HG03175 (cell line): ENCODE measurements around the gene DEGS1.
A peak's percentile ranks its signal among the peaks of the same experiment; 100 is the strongest.
"Not testable (repeated sequence)": the region's sequence is repeated elsewhere in the genome, so short reads cannot be mapped to it uniquely, and the experiment has no call there.

Experiments used
- ATAC-seq: cut with Tn5 transposase; IDR thresholded peaks from one replicate; pipeline ENCODE4 v1.9.1; 2021; ENCODE audit warnings: mild to moderate bottlenecking, moderate library complexity; ENCODE audit not compliant: unreplicated experiment

Gene DEGS1

DNA sequence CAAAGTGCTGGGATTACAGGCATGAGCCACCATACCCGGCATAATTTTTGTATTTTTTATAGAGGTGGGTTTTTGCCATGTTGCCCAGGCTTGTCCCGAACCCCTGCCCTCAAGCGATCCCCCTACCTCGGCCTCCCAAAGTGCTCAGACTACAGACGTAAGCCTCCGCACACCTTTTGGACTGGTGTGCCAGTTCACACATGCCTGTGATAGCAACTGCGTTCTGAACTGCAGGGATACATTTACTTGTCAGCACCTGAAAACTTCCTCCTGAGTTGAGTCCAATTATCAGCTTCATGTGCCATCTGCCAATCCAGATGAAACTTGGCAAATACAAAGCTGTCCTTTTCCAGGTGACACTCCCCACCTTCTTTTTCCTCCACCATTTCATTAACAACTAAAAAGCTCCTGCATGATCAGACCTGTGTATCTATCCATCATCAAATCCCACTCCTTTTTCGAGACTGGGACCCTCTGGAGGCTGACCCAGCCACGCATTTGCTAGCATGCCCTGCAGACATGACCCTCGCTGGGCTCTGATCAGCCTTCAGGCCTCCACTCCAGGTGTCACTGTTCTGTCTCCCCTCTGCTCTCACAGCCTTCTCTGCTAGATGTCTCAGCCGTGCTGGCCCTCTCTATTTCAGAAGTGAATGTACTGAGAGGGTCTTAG, 2.1 kb upstream of the DEGS1 start:
- no peak for ATAC-seq

DNA sequence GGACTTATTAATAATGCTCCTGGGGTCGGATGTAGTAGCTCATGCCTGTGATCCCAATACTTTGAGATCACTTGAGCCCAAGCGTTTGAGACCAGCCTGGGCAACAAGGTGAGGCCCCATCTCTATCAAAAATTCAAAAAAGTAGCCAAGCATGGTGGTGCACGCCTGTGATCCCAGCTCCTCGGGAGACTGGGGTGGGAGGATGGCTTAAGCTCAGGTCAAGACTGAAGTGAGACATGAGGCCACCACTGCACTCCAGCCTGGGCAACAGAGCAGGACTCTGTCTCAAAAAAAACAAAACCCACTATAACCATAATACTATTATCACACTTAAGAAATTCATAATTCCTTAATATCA, 1.6 kb upstream of the DEGS1 start:
- ATAC-seq, result no peak

DNA sequence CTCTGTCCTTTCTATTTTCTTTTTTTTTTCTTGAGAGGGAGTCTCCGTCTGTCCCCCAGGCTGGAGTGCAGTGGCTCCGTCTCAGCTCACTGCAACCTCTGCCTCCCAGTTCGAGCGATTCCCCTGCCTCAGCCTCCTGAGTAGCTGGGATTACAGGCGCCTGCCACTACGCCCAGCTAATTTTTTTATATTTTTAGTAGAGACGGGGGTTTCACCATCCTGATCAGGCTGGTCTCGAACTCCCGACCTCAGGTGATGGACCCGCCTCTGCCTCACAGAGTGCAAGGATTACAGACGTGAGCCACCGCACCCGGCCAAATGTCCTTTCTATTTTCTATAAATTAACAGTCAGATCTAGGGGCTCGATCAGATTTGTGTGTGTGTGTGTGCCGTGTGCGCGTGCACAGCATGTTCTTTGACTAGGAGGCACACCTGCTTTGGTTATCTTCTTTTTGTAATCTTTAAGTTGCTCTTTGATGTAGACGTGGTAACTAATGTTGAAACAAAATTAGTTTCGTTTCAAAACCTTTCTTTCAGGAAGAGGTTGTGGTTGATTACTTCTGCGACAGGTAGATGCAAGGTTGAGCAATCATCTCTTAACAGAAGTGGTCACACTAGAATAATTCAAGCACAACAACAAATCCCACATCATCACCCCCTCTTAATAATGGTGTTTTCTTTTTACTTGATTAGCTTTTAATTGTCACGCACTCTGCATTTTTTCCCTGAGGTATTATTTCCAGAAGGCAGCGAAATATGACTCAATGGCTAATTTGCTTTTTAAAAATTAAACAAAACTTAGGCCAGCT, 779 bp upstream of the DEGS1 start:
- peak; percentile 45 for ATAC-seq

DNA sequence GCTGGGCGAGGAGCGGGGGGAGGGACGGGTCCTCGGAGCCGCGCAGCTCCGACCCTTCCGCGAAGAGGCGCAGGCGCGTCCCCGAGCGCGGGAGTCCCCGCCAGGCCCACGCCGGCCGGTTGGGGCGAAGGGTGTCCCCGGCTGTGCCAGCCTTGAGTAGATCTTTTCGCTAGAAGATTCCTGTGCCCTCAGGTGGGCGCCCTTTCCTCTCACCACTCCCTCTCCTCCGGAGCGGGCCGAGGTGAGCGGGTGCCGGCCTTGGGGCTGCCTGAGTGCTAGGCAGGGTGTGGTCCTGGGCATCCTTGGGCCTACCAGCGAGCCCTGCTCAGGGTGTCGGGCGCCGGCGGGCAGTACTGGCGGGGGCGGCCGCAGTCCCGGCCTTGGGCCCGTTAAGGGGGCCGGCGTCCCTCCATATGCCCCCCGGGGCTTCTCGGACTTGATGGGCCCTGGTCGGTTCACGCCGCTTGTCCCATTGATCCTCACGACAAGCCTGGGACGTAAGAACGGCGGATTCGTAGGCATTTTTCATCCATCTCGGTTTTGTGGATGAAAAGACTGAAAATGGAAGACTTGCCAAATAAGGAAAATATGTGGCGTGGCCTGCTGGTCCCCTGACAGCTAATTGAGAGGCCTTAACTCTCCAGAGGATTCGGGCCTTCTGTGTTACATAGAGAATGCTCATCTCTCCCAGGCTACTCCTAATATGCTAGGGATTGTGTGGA, 712 bp downstream of the DEGS1 start:
- peak; percentile 45 for ATAC-seq

DNA sequence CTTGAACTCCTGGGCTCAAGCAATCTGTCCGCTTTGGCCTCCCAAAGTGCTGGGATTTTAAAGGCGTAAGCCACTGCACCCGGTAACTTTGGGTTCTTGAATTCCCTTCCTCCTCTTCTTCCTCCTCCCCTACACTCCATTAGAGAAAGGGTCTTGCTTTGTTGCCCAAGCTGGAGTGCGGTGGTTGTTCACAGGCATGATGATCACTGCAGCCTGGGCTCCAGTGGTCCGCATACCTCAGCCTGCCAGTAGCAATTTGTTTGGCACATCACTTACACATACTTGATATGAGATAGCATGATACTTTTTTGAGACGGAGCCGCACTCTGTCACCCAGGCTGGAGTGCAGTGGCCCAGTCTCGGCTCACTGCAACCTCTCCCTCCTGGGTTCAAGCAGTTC, 2.2 kb downstream of the DEGS1 start:
- ATAC-seq, result no peak

DNA sequence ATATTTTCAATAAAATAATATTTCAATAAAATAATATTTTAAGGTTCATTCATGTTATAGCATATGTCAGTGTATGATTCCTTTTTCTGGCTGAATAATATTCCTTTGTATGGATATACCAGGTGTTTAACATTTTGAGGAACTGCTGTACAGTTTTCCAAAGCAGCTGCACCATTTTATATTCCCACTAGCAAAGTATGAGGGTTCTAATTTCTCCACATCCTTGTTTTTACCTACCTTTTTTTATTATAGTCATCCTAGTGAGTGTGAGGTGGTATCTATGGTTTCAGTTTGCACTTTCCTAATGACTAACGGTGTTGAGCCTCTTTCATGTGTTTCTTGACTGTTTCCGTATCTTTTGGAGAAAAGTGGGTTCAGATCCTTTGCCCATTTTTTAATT, 5.2 kb downstream of the DEGS1 start:
- no peak for ATAC-seq

DNA sequence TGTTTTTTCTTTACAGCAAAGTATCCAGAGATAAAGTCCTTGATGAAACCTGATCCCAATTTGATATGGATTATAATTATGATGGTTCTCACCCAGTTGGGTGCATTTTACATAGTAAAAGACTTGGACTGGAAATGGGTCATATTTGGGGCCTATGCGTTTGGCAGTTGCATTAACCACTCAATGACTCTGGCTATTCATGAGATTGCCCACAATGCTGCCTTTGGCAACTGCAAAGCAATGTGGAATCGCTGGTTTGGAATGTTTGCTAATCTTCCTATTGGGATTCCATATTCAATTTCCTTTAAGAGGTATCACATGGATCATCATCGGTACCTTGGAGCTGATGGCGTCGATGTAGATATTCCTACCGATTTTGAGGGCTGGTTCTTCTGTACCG, 6.5 kb downstream of the DEGS1 start:
- no peak for ATAC-seq

DNA sequence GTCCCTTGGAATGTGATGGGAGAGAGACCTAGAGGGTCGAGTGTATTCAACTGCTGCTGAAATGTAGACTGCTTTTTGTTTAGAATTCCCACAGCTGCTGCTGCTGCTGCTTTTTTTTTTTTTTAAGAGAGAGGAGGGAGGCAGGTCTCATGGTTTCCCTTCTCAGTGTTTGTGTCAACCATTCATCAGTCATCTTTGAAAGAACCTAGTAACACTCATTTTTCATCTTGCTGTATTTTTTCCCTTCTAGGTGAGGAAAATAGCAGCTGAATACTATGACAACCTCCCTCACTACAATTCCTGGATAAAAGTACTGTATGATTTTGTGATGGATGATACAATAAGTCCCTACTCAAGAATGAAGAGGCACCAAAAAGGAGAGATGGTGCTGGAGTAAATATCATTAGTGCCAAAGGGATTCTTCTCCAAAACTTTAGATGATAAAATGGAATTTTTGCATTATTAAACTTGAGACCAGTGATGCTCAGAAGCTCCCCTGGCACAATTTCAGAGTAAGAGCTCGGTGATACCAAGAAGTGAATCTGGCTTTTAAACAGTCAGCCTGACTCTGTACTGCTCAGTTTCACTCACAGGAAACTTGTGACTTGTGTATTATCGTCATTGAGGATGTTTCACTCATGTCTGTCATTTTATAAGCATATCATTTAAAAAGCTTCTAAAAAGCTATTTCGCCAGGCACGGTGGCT, 9.2 kb downstream of the DEGS1 start:
- ATAC-seq, result no peak

DNA sequence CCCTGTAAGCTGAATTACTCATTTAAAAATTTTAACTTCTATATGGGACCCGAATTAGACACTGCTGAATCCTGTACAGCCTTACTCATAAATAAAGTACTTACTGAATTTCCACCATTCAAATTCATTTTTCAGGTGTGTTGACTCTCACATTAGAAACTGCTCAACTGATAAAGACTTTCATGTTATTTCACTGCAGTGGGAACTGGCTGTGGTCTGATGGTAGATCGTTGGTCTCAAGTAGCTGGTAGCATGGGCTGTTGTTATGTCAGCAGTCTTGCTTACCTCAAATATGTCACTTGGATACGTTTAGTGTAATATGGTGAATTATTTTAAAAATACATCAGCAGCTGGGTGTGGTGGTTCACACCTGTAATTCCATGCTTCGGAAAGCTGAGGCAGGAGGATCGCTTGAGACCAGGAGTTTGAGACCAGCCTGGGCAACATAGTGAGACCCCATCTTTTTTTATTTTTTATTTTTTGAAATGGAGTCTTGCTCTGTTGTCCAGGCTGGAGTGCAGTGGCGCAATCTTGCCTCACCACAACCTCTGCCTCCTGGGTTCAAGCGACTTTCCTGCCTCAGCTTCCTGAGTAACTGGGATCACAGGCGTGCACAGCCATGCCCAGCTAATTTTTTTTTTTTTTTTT, 10.4 kb downstream of the DEGS1 start:
- ATAC-seq, result no peak

DNA sequence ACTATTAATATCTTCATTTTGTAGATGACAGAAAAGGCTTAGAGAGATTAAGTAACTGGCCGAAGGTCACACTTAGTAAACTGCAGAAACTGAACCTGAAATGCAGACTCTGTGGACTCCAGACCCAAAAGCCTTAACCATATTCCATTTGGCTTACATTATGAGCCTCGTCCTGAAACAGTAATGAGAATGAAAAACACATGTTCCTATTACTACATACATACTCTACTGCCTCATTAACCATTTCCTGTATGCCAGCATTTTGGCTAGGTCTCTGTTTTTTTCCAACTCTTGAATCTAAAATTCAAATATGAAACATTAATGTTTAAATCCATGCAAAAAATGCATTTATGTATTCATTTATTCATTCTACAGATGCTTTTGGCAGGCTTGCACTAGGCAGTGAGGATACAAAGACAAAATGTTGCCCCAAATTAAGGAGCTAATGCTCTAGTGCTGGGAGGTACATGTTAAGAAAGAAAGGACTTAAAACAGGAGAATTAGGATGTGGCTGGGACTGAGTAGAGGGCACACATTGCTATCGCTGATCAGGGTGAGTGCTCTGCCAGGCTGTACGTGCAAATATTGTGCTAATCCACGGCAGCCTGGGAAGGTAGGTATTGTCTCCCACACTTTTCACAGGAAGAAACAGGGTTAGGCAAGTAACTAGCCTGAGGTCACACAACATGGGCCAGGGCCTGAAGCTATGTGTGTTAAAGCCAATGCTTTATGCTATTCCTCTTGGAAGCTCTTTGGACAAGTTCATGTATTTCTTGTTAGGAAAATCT, 14.0 kb downstream of the DEGS1 start:
- no peak for ATAC-seq

DNA sequence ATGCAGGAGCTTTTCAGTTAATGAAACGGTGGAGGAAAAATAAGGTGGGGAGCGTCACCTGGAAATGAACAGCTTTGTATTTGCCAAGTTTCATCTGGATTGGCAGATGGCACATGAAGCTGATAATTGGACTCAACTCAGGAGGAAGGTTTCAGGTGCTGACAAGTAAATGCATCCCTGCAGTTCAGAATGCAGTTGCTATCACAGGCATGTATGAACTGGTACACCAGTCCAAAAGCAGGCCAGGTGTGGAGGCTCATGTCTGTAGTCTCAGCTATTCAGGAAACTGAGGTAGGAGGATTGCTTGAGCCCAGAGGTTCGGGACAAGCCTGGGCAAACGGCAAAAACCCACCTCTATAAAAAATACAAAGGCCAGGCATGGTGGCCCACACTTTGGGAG, 15.5 kb downstream of the DEGS1 start:
- no peak for ATAC-seq

DNA sequence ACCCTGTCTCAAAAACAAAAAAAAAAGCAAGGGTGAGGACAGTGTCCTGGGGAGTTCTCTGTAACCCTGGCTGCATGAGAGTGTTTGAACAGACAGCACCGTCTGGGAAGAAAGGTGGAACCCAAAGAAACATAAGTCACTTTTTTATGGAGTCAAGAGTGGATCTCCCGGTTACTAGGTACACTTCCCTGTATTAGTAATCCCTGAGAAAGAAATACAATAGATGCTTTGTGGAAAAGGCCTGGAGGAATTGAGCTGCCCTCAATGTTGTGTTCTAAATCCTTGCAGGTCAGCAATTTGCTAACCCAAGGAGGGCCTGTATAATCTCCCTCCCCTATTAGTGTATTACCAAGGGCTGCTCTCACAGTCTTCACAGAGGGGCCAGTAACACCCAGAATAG, 16.6 kb downstream of the DEGS1 start:
- no peak for ATAC-seq

DNA sequence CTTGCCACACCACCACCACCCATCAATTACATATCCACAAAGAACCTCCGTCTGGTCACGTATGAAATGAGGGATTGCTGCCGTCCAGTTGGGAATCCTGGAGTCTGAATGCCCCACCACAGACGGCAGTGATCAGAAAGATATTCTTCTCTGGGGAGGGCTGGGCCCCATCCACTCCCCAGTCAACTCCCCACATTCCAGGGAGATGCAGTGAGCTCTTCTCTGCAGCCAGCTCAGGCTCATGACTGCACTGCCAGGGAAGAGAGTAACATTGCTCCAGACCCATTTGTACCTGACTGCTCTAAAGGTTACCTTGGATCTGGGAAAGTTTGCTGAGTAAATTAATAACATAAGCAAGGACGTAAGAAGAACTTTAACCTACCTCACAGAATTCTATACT, 18.3 kb downstream of the DEGS1 start:
- no peak for ATAC-seq

DNA sequence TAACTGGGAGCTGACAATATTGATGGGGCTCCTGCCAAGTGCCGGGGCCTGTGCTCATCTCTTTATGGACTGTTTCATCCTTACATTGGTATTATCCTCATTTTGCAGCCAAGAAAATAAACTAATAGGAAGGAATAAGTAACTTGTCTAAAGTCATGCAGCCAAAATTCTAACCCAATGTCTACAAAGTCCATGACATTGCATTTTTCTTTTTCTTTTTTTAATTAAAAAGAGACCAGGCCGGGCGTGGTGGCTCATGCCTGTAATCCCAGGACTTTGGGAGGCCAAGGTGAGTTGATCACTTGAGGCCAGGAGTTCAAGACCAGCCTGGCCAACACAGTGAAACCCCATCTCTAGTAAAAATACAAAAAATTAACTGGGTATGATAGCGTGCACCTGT, 18.8 kb downstream of the DEGS1 start:
- no peak for ATAC-seq

DNA sequence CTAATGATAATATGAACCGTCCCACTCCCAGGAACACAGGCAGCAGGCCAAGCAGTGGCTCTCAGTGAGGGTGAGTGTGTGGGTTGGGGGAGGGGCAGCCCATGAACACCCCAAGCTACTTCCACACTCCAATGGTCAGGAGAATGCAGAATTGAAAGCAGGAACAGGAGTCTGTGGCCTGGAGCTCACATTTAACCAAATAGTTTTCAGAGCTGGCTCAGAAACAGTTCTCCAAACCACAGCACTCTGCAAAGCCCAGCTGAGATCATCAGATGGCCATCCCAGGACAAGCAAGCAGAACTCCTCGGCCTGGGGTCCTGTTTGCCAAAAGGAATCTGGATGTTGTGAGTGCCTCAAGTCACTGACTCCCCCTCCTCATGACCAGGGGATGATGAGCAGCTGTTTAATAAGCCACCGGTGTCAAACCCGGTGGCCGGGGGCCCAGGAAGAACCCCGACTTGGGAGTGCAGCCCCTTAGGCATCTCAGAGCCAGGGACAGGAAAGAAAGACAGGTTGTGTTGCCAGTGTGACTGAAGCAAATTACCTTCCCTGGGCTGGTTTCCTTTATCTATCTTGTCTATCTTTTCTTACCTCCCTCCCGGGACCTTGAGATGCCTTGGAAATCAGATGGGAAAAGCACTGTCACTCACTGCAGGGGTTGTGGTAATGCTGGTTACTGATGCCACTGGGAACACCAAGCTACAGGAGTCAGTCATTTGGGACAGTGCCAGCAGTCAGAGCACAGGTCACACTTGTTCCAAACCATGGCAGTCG, 20.4 kb downstream of the DEGS1 start:
- ATAC-seq, result peak; percentile 47

DNA sequence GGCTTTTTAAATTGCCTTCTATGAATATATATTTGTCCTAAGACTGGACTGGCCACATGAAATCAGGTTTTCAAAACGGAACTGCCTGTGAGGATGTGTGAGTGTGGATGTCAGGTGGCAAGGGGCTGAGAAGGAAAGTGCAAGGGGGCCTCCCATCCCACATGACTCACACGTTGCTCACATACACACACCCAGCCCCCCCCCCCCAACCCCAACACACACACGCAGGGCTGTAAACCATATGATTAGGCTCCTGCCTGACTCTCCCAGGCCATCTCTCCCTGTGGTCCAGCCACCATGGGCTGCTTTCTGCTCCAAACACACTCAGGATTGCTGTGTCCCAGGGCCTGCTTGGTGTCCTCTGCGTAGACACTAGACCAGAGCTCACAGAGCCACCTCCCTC, 22.4 kb downstream of the DEGS1 start:
- ATAC-seq, result no peak

DNA sequence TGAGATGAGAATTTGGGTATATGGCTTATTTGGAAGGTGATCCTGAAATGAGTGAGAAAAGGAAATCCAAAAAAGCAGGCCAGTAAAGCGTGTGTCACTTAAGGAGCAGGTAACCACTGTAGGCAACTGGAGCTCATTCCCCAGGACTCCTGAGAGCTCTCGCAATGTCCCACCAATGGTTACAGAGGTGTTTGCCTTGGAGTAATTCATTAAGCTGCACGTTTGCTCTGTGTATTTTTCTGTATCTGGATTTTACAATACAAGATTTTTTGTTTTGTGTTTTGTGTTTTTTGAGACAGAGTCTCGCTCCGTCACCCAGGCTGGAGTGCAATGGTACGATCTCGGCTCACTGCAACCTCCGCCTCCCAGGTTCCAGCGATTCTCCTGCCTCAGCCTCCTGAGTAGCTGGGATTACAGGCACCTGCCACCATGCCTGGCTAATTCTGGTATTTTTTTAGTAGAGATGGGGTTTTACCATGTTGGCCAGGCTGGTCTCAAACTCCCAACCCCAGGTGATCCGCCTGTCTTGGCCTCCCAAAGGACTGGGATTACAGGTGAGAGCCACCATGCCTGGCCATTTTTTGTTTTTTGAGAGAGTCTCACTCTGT, 23.0 kb downstream of the DEGS1 start:
- not testable (repeated sequence) for ATAC-seq

DNA sequence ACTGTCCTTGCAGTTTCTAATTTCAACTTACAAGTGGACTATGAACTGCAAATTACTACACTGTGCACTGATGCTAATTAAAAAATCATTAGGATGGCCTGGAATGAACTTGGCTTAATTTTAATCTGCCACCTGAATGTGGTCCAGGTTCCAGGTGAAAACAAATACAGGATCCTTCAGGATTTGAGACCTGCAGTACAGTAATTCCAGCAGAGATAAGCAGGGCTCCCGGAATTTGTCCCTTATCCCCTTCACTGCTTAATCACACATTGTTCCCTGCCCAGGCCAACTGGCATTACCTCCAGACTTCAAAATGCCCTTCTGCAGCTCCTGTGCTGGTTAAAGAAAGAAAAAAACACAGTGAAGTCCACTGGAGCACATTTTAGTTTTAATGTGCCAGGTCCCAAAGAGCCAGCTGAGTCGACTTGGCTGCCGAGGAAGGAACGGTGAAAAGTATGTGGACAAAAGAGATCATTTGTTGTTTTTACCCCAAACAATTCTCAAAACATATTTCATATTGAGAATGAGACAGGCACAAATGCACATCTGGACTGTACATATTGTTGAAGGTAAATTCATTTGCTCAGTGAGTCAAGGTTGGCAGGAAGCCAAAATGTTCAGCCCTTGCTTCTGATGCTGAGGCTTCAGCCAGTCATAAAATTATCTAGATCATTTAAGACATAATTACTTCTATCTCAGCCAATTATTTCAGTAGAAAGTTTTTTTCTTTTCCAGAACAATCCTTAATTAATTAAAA, 28.3 kb downstream of the DEGS1 start:
- ATAC-seq, result no peak
